ENCODE measurements around the gene LGR4. TPM values are rescaled to one million over a fixed set of nuclear protein-coding genes. Genes with fewer than 3 reads are reported as not detected.

The LGR4 gene
- total RNA-seq, 1 donor from 2014 or later, result 15.9 TPM

- H3K27me3 ChIP-seq (ENCODE audit: control insufficient read depth, insufficient read depth, low read length), result no peaks in the 10 kb centered on the region
- H3K36me3 ChIP-seq (ENCODE audit: control insufficient read depth, insufficient read depth, low read length), result no peaks in the 10 kb centered on the region
- DNase-seq (ENCODE audit: low read depth), result no peak
- TF ChIP-seq CTCF (IDR thresholded peaks at IDR 0.05; ENCODE audit: insufficient read depth, low read length, poor library complexity, severe bottlenecking), result no peak
- H3K4me3 ChIP-seq (ENCODE audit: low read depth, low read length), result no peak overlapping the region
These were observed 77.8 kb downstream of the LGR4 start for GRCh38 chr11:27394781-27395228.

- no peak for DNase-seq (ENCODE audit: low read depth)
- Histone ChIP-seq H3K4me3 (ENCODE audit: low read depth, low read length) (no peak overlapping the region), H3K27me3 (ENCODE audit: control insufficient read depth, insufficient read depth, low read length) (no peaks in the 10 kb centered on the region), H3K36me3 (ENCODE audit: control insufficient read depth, insufficient read depth, low read length) (no peaks in the 10 kb centered on the region)
- TF ChIP-seq CTCF (IDR thresholded peaks at IDR 0.05; ENCODE audit: insufficient read depth, low read length, poor library complexity, severe bottlenecking), result no peak
These were observed 80.1 kb downstream of the LGR4 start for GRCh38 chr11:27392278-27393114.

GRCh38 chr11:27391331-27392015, 81.1 kb downstream of the LGR4 start:
- TF ChIP-seq CTCF (IDR thresholded peaks at IDR 0.05; ENCODE audit: insufficient read depth, low read length, poor library complexity, severe bottlenecking), result no peak
- Histone ChIP-seq H3K36me3 (ENCODE audit: control insufficient read depth, insufficient read depth, low read length) (no peaks in the 10 kb centered on the region), H3K4me3 (ENCODE audit: low read depth, low read length) (no peak overlapping the region), H3K27me3 (ENCODE audit: control insufficient read depth, insufficient read depth, low read length) (no peaks in the 10 kb centered on the region)
- no peak for DNase-seq (ENCODE audit: low read depth)

GRCh38 chr11:27390318-27391295, 82.0 kb downstream of the LGR4 start:
- Histone ChIP-seq H3K4me3 (ENCODE audit: low read depth, low read length) (no peak overlapping the region), H3K27me3 (ENCODE audit: control insufficient read depth, insufficient read depth, low read length) (no peaks in the 10 kb centered on the region), H3K36me3 (ENCODE audit: control insufficient read depth, insufficient read depth, low read length) (no peaks in the 10 kb centered on the region)
- DNase-seq (ENCODE audit: low read depth), result no peak
- TF ChIP-seq CTCF (IDR thresholded peaks at IDR 0.05; ENCODE audit: insufficient read depth, low read length, poor library complexity, severe bottlenecking), result no peak

- Histone ChIP-seq H3K27me3 (ENCODE audit: control insufficient read depth, insufficient read depth, low read length) (no peaks in the 10 kb centered on the region), H3K4me3 (ENCODE audit: low read depth, low read length) (no peak overlapping the region), H3K36me3 (ENCODE audit: control insufficient read depth, insufficient read depth, low read length) (no peaks in the 10 kb centered on the region)
- DNase-seq (ENCODE audit: low read depth), result no peak
- no peak for TF ChIP-seq CTCF (IDR thresholded peaks at IDR 0.05; ENCODE audit: insufficient read depth, low read length, poor library complexity, severe bottlenecking)
These were observed 83.7 kb downstream of the LGR4 start for GRCh38 chr11:27388869-27389268.

All from kidney epithelial cell (primary cell).